GM23338 (cell line): Measurements from ENCODE around the gene SNRNP25.

Experiments
- EZH2 ChIP-seq: fragments of 200-600 bp; sonication (generic); IDR thresholded peaks from one replicate; pipeline ENCODE4 v1.8.0; 2017; ENCODE audit warnings: antibody characterized with exemption, mild to moderate bottlenecking, low read depth; ENCODE audit not compliant: unreplicated experiment
- EZH2phosphoT487 ChIP-seq: fragments of 200-600 bp; sonication (generic); IDR thresholded peaks from one replicate; pipeline ENCODE4 v1.8.1; 2018; ENCODE audit warnings: antibody characterized with exemption; ENCODE audit not compliant: unreplicated experiment
- JUNB ChIP-seq: IDR thresholded peaks from one replicate; pipeline ENCODE4 v1.6.1; 2016; ENCODE audit warnings: antibody characterized with exemption; ENCODE audit not compliant: unreplicated experiment
- POLR2AphosphoS5 ChIP-seq: IDR thresholded peaks from 2 replicates; pipeline ENCODE4 v1.6.1; 2016; ENCODE audit warnings: antibody characterized with exemption, low read depth
- TF ChIP-seq, protein P1 (sequence below): IDR thresholded peaks from one replicate; pipeline ENCODE4 v1.6.1; 2018; ENCODE audit warnings: antibody characterized with exemption; ENCODE audit not compliant: unreplicated experiment
- TF ChIP-seq, protein P2 (sequence below), 2 experiments: fragments of 200-600 bp in 1 of 2; sonication (generic) in 1 of 2; conservative IDR thresholded peaks; 2 replicates each; pipeline versions ENCODE4 v1.5.1 to v1.6.1; 2016 to 2017; ENCODE audit warnings: antibody characterized with exemption in 2 of 2, low read depth in 2 of 2, mild to moderate bottlenecking in 2 of 2, moderate library complexity in 1 of 2

DNA sequence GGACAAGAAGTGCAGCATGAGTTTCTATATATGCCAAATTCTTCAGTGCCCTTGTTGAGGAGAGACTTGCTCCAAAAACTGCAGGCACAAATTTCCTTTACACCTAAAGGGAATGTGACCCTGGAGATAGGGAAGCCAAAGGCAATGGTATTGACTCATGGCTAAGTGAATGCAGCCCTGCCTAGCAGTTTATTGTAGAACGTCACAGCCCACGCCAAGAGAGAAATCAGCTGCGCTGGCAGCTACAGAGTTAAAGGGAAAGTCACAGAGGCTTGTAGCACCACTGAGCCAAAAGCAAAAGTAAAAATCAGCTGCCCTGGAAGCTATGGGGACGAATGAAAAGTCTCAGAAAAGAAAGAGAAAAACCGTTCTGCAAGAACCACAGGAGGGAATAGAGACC, 10.3 kb upstream of the SNRNP25 start:
- TF ChIP-seq JUNB (no peak), EZH2 (no peak), POLR2AphosphoS5 (no peak), EZH2phosphoT487 (no peak)
- TF ChIP-seq, protein P1, sequence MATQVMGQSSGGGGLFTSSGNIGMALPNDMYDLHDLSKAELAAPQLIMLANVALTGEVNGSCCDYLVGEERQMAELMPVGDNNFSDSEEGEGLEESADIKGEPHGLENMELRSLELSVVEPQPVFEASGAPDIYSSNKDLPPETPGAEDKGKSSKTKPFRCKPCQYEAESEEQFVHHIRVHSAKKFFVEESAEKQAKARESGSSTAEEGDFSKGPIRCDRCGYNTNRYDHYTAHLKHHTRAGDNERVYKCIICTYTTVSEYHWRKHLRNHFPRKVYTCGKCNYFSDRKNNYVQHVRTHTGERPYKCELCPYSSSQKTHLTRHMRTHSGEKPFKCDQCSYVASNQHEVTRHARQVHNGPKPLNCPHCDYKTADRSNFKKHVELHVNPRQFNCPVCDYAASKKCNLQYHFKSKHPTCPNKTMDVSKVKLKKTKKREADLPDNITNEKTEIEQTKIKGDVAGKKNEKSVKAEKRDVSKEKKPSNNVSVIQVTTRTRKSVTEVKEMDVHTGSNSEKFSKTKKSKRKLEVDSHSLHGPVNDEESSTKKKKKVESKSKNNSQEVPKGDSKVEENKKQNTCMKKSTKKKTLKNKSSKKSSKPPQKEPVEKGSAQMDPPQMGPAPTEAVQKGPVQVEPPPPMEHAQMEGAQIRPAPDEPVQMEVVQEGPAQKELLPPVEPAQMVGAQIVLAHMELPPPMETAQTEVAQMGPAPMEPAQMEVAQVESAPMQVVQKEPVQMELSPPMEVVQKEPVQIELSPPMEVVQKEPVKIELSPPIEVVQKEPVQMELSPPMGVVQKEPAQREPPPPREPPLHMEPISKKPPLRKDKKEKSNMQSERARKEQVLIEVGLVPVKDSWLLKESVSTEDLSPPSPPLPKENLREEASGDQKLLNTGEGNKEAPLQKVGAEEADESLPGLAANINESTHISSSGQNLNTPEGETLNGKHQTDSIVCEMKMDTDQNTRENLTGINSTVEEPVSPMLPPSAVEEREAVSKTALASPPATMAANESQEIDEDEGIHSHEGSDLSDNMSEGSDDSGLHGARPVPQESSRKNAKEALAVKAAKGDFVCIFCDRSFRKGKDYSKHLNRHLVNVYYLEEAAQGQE, result no peak
- TF ChIP-seq, protein P2, sequence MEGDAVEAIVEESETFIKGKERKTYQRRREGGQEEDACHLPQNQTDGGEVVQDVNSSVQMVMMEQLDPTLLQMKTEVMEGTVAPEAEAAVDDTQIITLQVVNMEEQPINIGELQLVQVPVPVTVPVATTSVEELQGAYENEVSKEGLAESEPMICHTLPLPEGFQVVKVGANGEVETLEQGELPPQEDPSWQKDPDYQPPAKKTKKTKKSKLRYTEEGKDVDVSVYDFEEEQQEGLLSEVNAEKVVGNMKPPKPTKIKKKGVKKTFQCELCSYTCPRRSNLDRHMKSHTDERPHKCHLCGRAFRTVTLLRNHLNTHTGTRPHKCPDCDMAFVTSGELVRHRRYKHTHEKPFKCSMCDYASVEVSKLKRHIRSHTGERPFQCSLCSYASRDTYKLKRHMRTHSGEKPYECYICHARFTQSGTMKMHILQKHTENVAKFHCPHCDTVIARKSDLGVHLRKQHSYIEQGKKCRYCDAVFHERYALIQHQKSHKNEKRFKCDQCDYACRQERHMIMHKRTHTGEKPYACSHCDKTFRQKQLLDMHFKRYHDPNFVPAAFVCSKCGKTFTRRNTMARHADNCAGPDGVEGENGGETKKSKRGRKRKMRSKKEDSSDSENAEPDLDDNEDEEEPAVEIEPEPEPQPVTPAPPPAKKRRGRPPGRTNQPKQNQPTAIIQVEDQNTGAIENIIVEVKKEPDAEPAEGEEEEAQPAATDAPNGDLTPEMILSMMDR (conservative IDR thresholded peaks at IDR 0.05; ENCODE audit: low read depth in 2 of 2), result no peak
